ENCODE results near the gene RND3.

Gene RND3

GRCh38 chr2:150427298-150427697 is 60.2 kb downstream of the RND3 start:
- Histone ChIP-seq H3K9me3 (ENCODE audit: control insufficient read depth, low read length) (no peaks in the 10 kb centered on the region), H3K27ac (ENCODE audit: insufficient read depth, low read length, poor library complexity, severe bottlenecking) (no peak overlapping the region)

GRCh38 chr2:150426724-150427123 is 60.7 kb downstream of the RND3 start:
- no peaks in the 10 kb centered on the region for H3K4me1 ChIP-seq (ENCODE audit: control insufficient read depth, insufficient read depth, low read length, poor library complexity, severe bottlenecking)
- H3K27me3 ChIP-seq (replicated peaks; ENCODE audit: control insufficient read depth, insufficient read depth, low read length, poor library complexity, severe bottlenecking), result no peaks in the 10 kb centered on the region
- no peak overlapping the region for H3K4me3 ChIP-seq (ENCODE audit: insufficient read depth, low read depth, low read length, poor library complexity, severe bottlenecking)
- H3K27ac ChIP-seq (ENCODE audit: insufficient read depth, low read length, poor library complexity, severe bottlenecking), result no peak overlapping the region
- H3K9me3 ChIP-seq (ENCODE audit: control insufficient read depth, low read length), result no peaks in the 10 kb centered on the region
- no peaks in the 10 kb centered on the region for H3K36me3 ChIP-seq (ENCODE audit: control insufficient read depth, insufficient read depth, low read length)
- DNase-seq, result no peak

More at GRCh38 chr2:150427298-150427697, 60.2 kb downstream of the RND3 start:
- Histone ChIP-seq H3K36me3 (ENCODE audit: control insufficient read depth, insufficient read depth, low read length) (no peaks in the 10 kb centered on the region), H3K4me3 (ENCODE audit: insufficient read depth, low read depth, low read length, poor library complexity, severe bottlenecking) (no peak overlapping the region), H3K4me1 (ENCODE audit: control insufficient read depth, insufficient read depth, low read length, poor library complexity, severe bottlenecking) (no peaks in the 10 kb centered on the region), H3K27me3 (replicated peaks; ENCODE audit: control insufficient read depth, insufficient read depth, low read length, poor library complexity, severe bottlenecking) (no peaks in the 10 kb centered on the region)
- no peak for DNase-seq

GRCh38 chr2:150426315-150426714 is 61.2 kb downstream of the RND3 start:
- no peak for DNase-seq
- Histone ChIP-seq H3K36me3 (ENCODE audit: control insufficient read depth, insufficient read depth, low read length) (no peaks in the 10 kb centered on the region), H3K4me3 (ENCODE audit: insufficient read depth, low read depth, low read length, poor library complexity, severe bottlenecking) (no peak overlapping the region), H3K27ac (ENCODE audit: insufficient read depth, low read length, poor library complexity, severe bottlenecking) (no peak overlapping the region), H3K4me1 (ENCODE audit: control insufficient read depth, insufficient read depth, low read length, poor library complexity, severe bottlenecking) (no peaks in the 10 kb centered on the region), H3K9me3 (ENCODE audit: control insufficient read depth, low read length) (no peaks in the 10 kb centered on the region), H3K27me3 (replicated peaks; ENCODE audit: control insufficient read depth, insufficient read depth, low read length, poor library complexity, severe bottlenecking) (no peaks in the 10 kb centered on the region)

GRCh38 chr2:150425121-150425955 is 62.1 kb downstream of the RND3 start:
- H3K4me3 ChIP-seq (ENCODE audit: insufficient read depth, low read depth, low read length, poor library complexity, severe bottlenecking), result no peak overlapping the region
- H3K27ac ChIP-seq (ENCODE audit: insufficient read depth, low read length, poor library complexity, severe bottlenecking), result no peak overlapping the region
- no peak for DNase-seq
- no peaks in the 10 kb centered on the region for H3K4me1 ChIP-seq (ENCODE audit: control insufficient read depth, insufficient read depth, low read length, poor library complexity, severe bottlenecking)
- no peaks in the 10 kb centered on the region for H3K9me3 ChIP-seq (ENCODE audit: control insufficient read depth, low read length)
- H3K36me3 ChIP-seq (ENCODE audit: control insufficient read depth, insufficient read depth, low read length), result no peaks in the 10 kb centered on the region
- no peaks in the 10 kb centered on the region for H3K27me3 ChIP-seq (replicated peaks; ENCODE audit: control insufficient read depth, insufficient read depth, low read length, poor library complexity, severe bottlenecking)

- no peaks in the 10 kb centered on the region for H3K4me1 ChIP-seq (ENCODE audit: control insufficient read depth, insufficient read depth, low read length, poor library complexity, severe bottlenecking)
- H3K27me3 ChIP-seq (replicated peaks; ENCODE audit: control insufficient read depth, insufficient read depth, low read length, poor library complexity, severe bottlenecking), result no peaks in the 10 kb centered on the region
- H3K27ac ChIP-seq (ENCODE audit: insufficient read depth, low read length, poor library complexity, severe bottlenecking), result no peak overlapping the region
- no peaks in the 10 kb centered on the region for H3K36me3 ChIP-seq (ENCODE audit: control insufficient read depth, insufficient read depth, low read length)
- no peaks in the 10 kb centered on the region for H3K9me3 ChIP-seq (ENCODE audit: control insufficient read depth, low read length)
- H3K4me3 ChIP-seq (ENCODE audit: insufficient read depth, low read depth, low read length, poor library complexity, severe bottlenecking), result no peak overlapping the region
- no peak for DNase-seq
These were observed 63.1 kb downstream of the RND3 start for GRCh38 chr2:150424406-150424805.

- Histone ChIP-seq H3K36me3 (ENCODE audit: control insufficient read depth, insufficient read depth, low read length) (no peaks in the 10 kb centered on the region), H3K27ac (ENCODE audit: insufficient read depth, low read length, poor library complexity, severe bottlenecking) (no peak overlapping the region), H3K9me3 (ENCODE audit: control insufficient read depth, low read length) (no peaks in the 10 kb centered on the region), H3K4me3 (ENCODE audit: insufficient read depth, low read depth, low read length, poor library complexity, severe bottlenecking) (no peak overlapping the region), H3K27me3 (replicated peaks; ENCODE audit: control insufficient read depth, insufficient read depth, low read length, poor library complexity, severe bottlenecking) (no peaks in the 10 kb centered on the region), H3K4me1 (ENCODE audit: control insufficient read depth, insufficient read depth, low read length, poor library complexity, severe bottlenecking) (no peaks in the 10 kb centered on the region)
- DNase-seq, result no peak
These were observed 66.3 kb downstream of the RND3 start for GRCh38 chr2:150421126-150421651.

- H3K27ac ChIP-seq (ENCODE audit: insufficient read depth, low read length, poor library complexity, severe bottlenecking), result no peak overlapping the region
- H3K9me3 ChIP-seq (ENCODE audit: control insufficient read depth, low read length), result no peaks in the 10 kb centered on the region
- H3K4me1 ChIP-seq (ENCODE audit: control insufficient read depth, insufficient read depth, low read length, poor library complexity, severe bottlenecking), result no peaks in the 10 kb centered on the region
- H3K36me3 ChIP-seq (ENCODE audit: control insufficient read depth, insufficient read depth, low read length), result no peaks in the 10 kb centered on the region
- no peak overlapping the region for H3K4me3 ChIP-seq (ENCODE audit: insufficient read depth, low read depth, low read length, poor library complexity, severe bottlenecking)
- no peaks in the 10 kb centered on the region for H3K27me3 ChIP-seq (replicated peaks; ENCODE audit: control insufficient read depth, insufficient read depth, low read length, poor library complexity, severe bottlenecking)
- DNase-seq, result no peak
These were observed 68.6 kb downstream of the RND3 start for GRCh38 chr2:150418916-150419315.
